HepG2 (cell line): Measurements from ENCODE around the gene TMIGD2.

ENCODE experiments used
- CCAR2 ChIP-seq: fragments of 200-400 bp; formaldehyde crosslinking; optimal IDR thresholded peaks from 2 replicates; pipeline ENCODE3; 2018; ENCODE audit warnings: low read depth, mild to moderate bottlenecking, low read length, moderate library complexity
- MZF1 ChIP-seq: sonication (generic); formaldehyde crosslinking; IDR thresholded peaks from 2 replicates; pipeline ENCODE4 v1.8.1; 2023; ENCODE audit warnings: mild to moderate bottlenecking, missing genetic modification reagents, borderline replicate concordance
- RARG ChIP-seq: sonication (generic); formaldehyde crosslinking; IDR thresholded peaks from 2 replicates; pipeline ENCODE4 v1.4.0; 2020; ENCODE audit warnings: low read depth, mild to moderate bottlenecking, missing genetic modification reagents
- TAF15 ChIP-seq: fragments of 200-400 bp; formaldehyde crosslinking; IDR thresholded peaks from one replicate; pipeline ENCODE4 v1.6.1; 2018; ENCODE audit warnings: mild to moderate bottlenecking, low read depth, low read length; ENCODE audit not compliant: poor library complexity, severe bottlenecking
- TGIF2 ChIP-seq: IDR thresholded peaks from 2 replicates; pipeline ENCODE4 v1.6.1; 2016; ENCODE audit warnings: control low read depth, missing compliant biosample characterization
- ZKSCAN1 ChIP-seq: fragments of 150-350 bp; IDR thresholded peaks from 2 replicates; pipeline ENCODE4 v1.6.1; 2014; ENCODE audit warnings: low read length
- ZNF180 ChIP-seq: sonication (generic); formaldehyde crosslinking; IDR thresholded peaks from 2 replicates; pipeline ENCODE4 v1.4.0; 2020; ENCODE audit warnings: low read depth, missing genetic modification reagents, borderline replicate concordance
- ZNF362 ChIP-seq: sonication (generic); formaldehyde crosslinking; IDR thresholded peaks from 2 replicates; pipeline ENCODE4 v1.4.0; 2020; ENCODE audit warnings: missing genetic modification reagents, mild to moderate bottlenecking, borderline replicate concordance

- TF ChIP-seq RARG (CRISPR knock-in tag): no peak
- no peak for TF ChIP-seq ZNF362 (CRISPR knock-in tag)
- TF ChIP-seq MZF1 (CRISPR knock-in tag): no peak
- TF ChIP-seq TAF15: no peak
- no peak for TF ChIP-seq ZNF180 (CRISPR knock-in tag)
- TF ChIP-seq ZKSCAN1: no peak
- TF ChIP-seq CCAR2: no peak
- no peak for TF ChIP-seq TGIF2 (CRISPR knock-in tag)
These were observed 18.2 kb upstream of the TMIGD2 start for GRCh38 chr19:4320419-4320818.
